HG03442 (cell line): ENCODE measurements around the gene COL5A1.

ENCODE experiments used
- ATAC-seq: cut with Tn5 transposase; IDR thresholded peaks from one replicate; pipeline ENCODE4 v1.9.1; 2021; ENCODE audit warnings: mild to moderate bottlenecking, moderate library complexity; ENCODE audit not compliant: unreplicated experiment

COL5A1 gene

GRCh38 chr9:134885001-134885678, 243.5 kb downstream of the COL5A1 start:
- no peak for ATAC-seq

DNA sequence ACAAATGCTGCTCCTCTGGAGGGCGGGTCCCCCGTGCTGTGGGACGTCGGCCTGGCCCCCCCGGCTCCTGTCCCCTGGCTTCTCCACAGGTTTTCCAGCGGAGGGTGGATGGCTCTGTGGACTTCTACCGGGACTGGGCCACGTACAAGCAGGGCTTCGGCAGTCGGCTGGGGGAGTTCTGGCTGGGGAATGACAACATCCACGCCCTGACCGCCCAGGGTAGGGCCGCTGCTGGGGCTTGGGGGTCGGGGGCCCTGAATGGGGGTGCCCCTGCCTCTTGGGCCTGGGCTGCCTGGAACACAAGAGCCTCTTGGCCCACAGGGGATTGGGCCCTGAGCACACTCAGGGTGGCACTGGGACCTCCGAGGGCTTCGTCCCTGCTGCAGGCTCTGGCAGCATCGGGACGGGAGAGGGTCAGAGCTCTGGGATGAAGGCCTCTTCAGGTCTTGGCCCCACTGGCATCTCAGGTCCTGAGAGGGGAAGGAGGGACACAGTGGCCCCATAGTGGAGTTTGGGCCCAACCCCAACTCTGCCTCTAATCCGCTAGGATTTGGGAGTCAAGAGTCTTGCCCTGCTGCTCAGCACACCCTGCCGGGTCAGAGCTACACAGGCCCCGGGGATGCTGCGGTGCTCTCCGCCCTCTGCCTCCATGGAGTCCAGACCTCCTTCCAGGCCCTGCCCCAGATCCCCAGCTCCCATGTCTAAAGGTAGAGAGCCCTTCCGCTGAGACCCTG, 244.2 kb downstream of the COL5A1 start:
- no peak for ATAC-seq

DNA sequence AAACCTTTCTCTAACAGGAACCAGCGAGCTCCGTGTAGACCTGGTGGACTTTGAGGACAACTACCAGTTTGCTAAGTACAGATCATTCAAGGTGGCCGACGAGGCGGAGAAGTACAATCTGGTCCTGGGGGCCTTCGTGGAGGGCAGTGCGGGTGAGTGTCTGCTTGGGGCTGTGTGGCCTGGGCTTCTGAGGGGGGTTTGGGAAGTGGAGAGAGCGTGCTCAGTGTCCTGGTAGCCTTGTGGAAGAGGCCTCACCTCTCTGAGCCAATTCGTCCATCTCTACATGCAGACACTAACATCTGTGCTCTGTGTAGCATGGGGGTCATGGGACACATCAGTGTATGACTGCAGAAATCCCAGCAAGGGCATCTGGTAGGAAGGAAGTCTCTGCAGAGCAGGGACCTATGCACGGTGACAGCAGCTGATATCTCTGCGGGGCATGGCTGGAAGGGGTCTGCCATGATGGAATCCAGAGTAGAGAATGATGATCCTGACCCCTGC, 244.9 kb downstream of the COL5A1 start:
- ATAC-seq = no peak

DNA sequence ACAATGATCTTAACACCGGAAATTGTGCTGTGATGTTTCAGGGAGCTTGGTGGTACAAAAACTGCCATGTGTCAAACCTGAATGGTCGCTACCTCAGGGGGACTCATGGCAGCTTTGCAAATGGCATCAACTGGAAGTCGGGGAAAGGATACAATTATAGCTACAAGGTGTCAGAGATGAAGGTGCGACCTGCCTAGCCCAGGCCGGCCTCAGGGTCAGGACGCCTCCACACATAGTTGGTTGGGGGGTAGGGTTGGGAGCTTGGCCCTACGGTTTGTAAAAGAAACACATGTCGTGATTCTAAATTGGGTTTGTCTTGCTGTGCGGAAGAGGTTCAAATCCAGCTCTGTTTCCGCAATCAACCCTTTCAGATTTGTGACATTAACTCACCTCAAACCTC, 245.6 kb downstream of the COL5A1 start:
- no peak for ATAC-seq

DNA sequence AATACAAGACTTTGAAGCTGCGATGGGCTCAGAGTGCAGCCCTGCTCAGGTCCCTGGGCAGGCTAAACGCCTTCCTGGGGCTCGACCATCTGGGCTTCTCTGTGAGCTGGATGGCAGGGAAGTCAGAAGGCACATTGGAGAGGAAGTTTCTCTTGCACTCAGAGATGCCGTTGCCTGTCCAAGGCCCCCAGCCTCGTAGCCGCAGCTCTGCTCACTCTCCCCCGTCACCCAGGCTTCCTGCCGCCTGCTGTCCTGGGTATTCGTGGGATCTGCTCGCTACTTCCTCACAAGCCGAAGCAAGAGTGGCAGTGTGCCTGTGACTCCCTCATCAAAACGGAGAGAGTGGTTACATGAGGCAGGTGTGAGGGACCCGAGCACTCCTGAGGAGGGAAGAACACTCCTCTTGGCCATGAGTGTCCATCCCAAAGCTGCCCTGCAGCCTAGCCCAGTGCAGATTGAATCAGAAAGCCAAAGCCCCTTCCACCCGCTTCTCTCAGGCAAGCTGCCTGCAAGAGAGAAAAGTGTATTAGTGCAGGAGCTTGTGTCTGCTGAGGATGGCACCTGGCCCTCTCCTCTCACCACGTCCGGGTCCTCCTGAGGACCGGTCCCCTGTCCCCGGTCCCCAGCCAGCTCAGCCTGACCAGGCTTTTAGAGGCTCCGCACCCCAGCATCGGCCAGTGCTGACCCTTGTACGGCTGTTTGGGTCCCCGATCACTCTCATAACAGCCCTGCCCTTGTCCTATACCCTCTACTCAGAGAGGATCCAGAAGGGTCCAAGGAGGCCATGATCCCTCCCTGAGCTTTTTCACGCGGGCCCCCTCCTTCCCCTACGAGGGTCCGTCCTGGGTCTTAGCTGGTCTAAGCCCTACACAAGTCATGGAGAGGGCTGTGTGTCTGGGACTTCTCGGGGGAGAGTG, 246.3 kb downstream of the COL5A1 start:
- ATAC-seq = no peak

GRCh38 chr9:134888603-134889190, 247.1 kb downstream of the COL5A1 start:
- ATAC-seq = no peak

GRCh38 chr9:134889386-134890154, 248.0 kb downstream of the COL5A1 start:
- ATAC-seq = no peak

GRCh38 chr9:134890155-134890495, 248.5 kb downstream of the COL5A1 start:
- no peak for ATAC-seq

DNA sequence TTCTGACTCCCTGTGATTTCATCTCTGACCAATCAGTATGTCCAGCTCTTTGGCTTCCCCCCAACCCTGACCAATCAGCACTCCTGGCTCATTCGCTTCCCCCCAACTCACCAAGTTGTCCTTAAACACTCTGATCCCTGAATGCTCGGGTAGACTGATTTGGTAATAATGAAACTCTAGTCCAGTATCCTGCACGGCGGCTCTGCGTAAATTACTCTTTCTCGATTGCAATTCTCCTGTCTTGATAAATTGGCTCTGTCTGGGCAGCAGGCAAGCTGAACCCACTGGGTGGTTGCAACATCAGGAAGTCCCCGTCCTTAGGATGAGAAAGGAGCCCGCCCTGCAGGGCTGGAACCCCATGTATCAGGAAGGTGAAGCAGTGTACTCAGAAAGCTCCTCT, 249.4 kb downstream of the COL5A1 start:
- no peak for ATAC-seq

GRCh38 chr9:134891713-134892112, 250.1 kb downstream of the COL5A1 start:
- ATAC-seq = no peak

GRCh38 chr9:134892221-134892620, 250.6 kb downstream of the COL5A1 start:
- no peak for ATAC-seq

DNA sequence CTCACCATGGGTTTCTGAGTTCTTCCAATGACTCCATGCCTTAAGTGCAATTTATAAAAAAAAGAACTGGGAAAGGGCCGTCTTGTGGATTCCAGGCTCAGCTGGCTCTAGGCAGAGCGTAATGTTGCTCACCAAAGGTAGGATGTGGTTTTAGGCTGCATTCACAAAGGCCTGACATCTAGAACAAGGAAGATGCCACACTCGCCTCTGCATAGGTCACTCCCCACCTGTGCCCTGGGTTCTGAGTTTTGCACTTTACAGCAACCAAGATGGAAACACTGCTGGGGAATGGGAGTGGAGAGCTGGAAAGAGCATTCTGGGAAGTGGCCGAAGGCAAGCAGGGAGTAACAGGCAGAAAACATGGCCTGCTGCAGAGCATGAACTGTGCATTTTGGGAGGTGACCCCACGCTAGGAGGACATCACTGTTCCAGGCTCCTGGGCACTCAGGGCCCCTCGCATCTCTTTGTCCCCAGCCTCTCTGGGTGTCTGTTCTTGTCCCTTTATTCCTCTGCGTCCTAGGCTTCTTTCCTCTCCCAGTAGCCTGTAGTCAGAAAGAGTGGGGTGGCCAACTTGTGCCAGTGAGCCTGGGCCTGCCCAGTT, 251.3 kb downstream of the COL5A1 start:
- no peak for ATAC-seq
